ENCODE results near the gene VTCN1. TPM values are rescaled to one million over a fixed set of nuclear protein-coding genes. Genes with fewer than 3 reads are reported as not detected.

VTCN1 gene
- total RNA-seq, 1 donor, result not detected

- TF ChIP-seq, protein P1, sequence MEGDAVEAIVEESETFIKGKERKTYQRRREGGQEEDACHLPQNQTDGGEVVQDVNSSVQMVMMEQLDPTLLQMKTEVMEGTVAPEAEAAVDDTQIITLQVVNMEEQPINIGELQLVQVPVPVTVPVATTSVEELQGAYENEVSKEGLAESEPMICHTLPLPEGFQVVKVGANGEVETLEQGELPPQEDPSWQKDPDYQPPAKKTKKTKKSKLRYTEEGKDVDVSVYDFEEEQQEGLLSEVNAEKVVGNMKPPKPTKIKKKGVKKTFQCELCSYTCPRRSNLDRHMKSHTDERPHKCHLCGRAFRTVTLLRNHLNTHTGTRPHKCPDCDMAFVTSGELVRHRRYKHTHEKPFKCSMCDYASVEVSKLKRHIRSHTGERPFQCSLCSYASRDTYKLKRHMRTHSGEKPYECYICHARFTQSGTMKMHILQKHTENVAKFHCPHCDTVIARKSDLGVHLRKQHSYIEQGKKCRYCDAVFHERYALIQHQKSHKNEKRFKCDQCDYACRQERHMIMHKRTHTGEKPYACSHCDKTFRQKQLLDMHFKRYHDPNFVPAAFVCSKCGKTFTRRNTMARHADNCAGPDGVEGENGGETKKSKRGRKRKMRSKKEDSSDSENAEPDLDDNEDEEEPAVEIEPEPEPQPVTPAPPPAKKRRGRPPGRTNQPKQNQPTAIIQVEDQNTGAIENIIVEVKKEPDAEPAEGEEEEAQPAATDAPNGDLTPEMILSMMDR (IDR thresholded peaks at IDR 0.05; ENCODE audit: insufficient read depth, low read depth, low read length), result no peak
- H3K4me3 ChIP-seq (ENCODE audit: low read depth, low read length), result no peak overlapping the region
- no peak for DNase-seq (ENCODE audit: low read depth)
Observed at GRCh38 chr1:117231748-117232373, 21.1 kb upstream of the VTCN1 start.

GRCh38 chr1:117231312-117231711 is 20.6 kb upstream of the VTCN1 start:
- DNase-seq (ENCODE audit: low read depth), result no peak
- TF ChIP-seq, protein P1 (IDR thresholded peaks at IDR 0.05; ENCODE audit: insufficient read depth, low read depth, low read length), result no peak
- no peak overlapping the region for H3K4me3 ChIP-seq (ENCODE audit: low read depth, low read length)

- no peak overlapping the region for H3K4me3 ChIP-seq (ENCODE audit: low read depth, low read length)
- DNase-seq (ENCODE audit: low read depth), result no peak
- TF ChIP-seq, protein P1 (IDR thresholded peaks at IDR 0.05; ENCODE audit: insufficient read depth, low read depth, low read length), result no peak
Observed at GRCh38 chr1:117229217-117229616, 18.5 kb upstream of the VTCN1 start.

GRCh38 chr1:117225931-117226330 is 15.2 kb upstream of the VTCN1 start:
- no peak for DNase-seq (ENCODE audit: low read depth)
- TF ChIP-seq, protein P1 (IDR thresholded peaks at IDR 0.05; ENCODE audit: insufficient read depth, low read depth, low read length), result no peak
- no peak overlapping the region for H3K4me3 ChIP-seq (ENCODE audit: low read depth, low read length)

- DNase-seq (ENCODE audit: low read depth), result no peak
- TF ChIP-seq, protein P1 (IDR thresholded peaks at IDR 0.05; ENCODE audit: insufficient read depth, low read depth, low read length), result no peak
- no peak overlapping the region for H3K4me3 ChIP-seq (ENCODE audit: low read depth, low read length)
Observed at GRCh38 chr1:117216718-117217117, 6.0 kb upstream of the VTCN1 start.

DNA sequence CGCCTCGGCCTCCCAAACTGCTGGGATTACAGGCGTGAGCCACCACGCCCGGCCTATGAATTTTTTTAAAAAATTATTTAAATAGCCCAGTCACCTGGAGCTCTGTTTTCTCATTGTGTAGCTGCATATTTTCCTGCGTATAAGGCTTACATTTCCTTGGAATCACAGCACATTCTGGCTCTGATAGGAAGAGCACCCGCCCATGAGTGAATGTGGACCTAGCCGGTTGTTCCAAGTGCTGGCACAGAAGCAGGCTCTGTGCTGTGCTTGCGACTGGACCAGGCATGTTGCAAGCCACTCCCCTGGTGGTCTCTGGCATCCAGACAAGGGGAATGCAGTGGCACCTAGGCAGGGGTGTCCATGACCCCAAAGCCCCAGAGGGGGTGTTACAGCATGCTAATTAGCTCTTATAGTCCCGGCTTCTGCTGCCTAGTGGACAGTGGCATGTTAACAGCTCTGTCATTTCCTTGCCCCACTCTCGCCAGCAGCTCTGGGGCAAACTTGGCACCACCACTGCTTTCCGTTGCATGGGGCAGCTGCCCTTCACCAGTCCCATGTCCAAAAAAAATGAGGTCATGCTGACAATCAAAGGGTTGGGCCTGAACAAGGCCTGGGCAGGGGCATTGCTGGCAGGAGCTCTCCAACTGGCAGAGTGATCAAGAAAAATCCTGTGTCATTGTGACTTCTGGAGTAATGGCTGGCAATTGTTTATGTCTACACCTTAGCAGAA is 5.2 kb upstream of the VTCN1 start:
- TF ChIP-seq, protein P1 (IDR thresholded peaks at IDR 0.05; ENCODE audit: insufficient read depth, low read depth, low read length), result no peak
- no peak overlapping the region for H3K4me3 ChIP-seq (ENCODE audit: low read depth, low read length)
- no peak for DNase-seq (ENCODE audit: low read depth)

All from fibroblast of villous mesenchyme (primary cell).